NCI-H1092 (cell line): ENCODE measurements around the gene TGM2.
"Not testable (repeated sequence)": the region's sequence is repeated elsewhere in the genome, so short reads cannot be mapped to it uniquely, and the experiment has no call there.

ENCODE experiments used
- DNase-seq: peaks from one replicate; lab custom pipeline; 2025; lab: John Stamatoyannopoulos, UW

Gene TGM2

GRCh38 chr20:38113401-38114325, 51.4 kb downstream of the TGM2 start:
- peak; percentile 21 for DNase-seq

DNA sequence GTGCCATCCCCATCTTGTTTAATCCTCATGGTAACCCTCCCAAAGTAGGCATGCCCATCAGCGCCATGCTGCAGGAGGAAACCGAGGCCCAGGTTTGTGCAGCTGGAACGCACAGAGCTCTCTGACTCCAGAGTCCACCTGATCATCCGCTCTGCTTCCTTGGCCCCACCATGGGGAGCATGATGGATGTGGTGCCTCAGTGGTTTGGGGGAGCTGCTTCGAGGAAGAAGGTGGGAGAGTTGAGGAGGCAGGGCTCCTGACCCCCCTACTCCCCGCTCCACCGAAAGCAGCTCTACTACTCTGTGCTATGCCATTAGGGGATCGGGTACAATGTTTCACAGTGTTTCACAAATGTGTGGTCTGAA, 52.2 kb downstream of the TGM2 start:
- no peak for DNase-seq

DNA sequence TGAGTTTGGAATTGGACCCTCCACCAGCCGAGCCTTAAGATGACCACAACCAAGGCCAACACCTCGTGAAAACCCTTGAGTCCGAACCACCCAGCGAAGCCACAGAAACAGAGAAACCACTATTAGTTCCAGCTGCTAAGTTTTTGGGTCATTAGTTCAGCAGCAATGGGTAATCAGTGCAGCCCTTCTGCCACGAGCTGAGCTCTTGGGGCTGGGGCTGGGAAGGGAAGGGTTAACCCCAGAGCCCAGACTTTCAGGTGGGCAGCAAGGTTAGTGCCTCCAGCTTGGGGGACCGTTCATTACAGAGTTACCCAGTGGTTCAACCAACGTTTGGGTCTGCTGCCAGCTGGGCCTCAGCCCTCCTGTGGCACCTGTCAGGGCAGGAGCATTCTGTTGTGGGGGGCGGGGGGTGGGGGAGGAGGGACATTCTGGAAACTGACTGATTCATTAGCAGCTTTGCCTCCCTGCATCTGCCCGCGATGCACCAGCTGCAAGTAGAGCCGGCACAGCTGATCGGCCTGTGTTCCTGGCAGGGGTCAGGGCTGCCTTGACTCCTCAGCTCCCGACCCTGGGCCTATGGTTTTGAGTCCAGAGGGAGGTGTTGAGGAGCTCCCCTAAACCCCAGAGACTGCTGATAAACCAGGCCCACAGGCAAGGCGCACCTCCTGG, 52.7 kb downstream of the TGM2 start:
- no peak for DNase-seq

GRCh38 chr20:38111366-38112232, 53.5 kb downstream of the TGM2 start:
- DNase-seq: no peak

DNA sequence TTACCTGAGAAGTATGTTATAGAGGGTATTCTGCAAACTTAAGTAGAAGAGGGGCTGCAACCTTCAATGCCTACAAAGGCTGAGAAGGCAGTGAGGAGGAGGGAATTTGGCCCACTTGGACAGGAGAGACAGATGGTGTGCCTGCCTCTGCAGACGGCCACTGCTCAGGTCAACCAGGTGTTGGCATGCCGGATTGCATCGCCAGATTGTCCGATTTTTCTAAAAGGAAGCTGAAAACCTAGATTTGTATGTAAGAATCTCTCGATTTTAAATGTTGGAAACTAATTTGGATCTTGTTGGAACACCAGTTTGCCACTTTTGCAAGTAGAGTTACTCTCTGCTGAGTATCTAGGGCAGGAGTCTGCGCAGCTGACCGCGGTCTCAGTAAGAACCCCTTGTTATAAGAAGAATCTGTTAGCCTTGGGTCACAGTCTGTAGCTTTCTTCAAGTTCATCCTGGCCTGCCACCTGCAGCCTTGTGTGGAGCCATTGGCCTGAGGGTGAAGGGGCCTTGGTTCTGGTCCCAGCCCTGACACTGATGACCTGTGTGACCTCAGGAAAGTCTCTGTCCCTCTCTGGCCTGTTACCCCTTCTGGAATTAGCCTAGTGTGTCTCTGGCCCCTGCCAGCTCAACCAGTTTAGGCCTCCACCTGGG, 54.4 kb downstream of the TGM2 start:
- DNase-seq: no peak

DNA sequence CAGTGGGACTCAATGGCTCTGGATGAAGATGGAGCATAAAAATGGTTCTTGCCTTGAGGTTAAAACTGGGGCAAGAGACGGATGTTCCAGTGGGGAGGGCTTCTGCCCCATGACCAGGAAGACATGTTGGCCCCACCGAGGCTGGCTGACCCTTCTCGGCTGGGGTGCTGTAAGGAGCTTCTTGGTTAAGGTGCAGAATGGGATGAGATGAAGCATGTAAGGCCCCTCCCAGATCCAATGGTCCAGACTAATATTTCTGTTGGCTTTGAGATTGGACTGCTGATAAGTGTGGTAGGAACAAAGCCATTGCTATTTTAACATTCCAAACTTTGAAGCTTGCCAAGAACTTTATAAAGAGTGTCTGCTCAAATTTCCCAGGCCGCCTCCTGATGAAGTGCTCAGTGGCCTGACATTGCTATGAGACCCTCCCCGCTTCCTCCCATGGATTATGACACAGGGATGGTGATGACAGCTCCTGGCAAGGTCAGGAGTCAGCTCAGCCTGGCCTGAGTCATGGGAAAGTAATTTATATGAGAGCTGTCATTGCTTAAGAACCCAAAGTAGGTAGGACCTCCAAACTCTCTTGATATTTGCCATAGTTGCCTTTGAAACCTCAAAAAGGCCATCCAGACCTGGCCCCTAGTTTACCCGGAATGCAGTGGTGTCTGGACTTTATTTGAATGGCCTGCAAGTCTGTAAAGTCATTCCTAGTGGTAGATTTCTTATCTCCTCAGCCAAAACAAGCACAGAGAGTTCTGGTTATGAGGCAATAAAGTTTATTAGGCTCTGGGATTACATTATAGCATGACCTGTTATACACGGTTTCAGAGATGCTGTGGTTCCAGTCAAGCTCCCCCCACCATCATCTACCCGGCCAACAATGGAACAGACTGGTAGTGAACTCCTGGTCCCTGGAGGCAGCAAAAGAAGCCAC, 55.2 kb downstream of the TGM2 start:
- DNase-seq: no peak

- DNase-seq: no peak
Observed at GRCh38 chr20:38108986-38109541, 56.0 kb downstream of the TGM2 start.

DNA sequence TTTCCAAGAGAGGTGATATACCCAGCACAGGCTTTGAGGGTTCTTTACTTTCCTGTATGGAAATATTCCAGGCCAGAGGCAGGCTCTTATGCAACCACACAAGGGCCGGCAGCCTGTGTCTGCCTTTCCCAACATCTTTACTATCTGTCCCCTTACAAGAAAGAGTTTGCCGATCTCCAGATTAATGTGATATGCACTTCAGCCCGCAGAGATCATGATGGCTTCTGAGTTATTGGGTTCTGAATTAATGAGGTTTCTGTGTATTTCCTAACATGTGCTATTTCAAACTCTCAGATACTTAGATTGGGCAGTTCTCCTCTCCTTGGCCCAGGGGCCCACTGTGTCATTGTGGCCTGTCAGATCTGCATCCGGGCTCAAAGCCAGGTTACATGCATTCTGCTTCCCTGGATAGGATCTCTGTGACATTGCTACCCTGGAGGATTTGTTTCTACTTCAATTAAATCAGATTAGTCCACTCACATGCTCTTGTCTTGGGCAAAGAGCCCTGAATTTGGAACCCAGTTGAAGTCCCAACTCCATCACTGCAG, 56.6 kb downstream of the TGM2 start:
- no peak for DNase-seq

DNA sequence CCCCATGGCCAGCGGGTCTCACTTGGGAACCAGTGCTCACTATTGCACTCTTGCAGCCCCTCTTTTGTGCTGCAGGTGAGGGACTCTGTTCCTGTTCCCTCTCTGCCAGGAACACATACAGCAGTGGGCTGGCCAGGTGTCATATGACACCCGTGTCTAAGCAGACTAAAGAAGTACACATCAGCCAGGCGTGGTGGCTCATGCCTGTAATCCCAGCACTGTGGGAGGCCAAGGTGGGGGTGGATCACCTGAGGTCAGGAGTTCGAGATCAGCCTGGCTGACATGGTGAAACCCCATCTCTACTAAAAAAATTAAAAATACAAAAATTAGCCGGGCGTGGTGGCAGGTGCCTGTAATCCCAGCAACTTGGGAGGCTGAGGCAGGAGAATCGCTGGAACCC, 57.2 kb downstream of the TGM2 start:
- DNase-seq: not testable (repeated sequence)

DNA sequence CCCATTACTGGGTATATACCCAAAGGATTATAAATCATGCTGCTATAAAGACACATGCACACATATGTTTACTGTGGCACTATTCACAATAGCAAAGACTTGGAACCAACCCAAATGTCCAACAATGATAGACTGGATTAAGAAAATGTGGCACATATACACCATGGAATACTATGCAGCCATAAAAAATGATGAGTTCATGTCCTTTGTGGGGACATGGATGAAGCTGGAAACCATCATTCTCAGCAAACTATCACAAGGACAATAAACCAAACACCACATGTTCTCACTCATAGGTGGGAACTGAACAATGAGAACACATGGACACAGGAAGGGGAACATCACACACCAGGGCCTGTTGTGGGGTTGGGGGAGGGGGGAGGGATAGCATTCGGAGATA, 57.7 kb downstream of the TGM2 start:
- not testable (repeated sequence) for DNase-seq

DNA sequence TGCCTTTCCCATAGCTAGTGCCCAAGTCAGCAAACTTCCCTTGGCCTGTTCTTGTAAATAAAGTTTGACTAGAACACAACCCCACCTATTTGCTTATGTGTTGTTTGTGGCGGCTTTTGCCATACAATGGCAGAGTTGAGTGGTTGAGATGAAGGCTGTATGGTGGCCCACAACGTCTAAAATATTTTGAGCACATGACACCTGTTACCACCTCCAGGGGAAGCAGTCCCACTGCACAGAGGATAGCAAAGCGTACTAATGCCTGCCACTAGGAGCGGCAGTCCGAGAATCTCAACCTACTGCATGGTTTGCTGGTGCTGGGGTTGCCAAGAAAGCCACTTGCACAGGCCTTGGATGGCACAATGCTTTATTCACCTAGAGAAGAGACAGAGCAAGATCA, 58.6 kb downstream of the TGM2 start:
- no peak for DNase-seq

GRCh38 chr20:38104285-38104684, 60.8 kb downstream of the TGM2 start:
- no peak for DNase-seq

GRCh38 chr20:38102206-38102605, 62.9 kb downstream of the TGM2 start:
- DNase-seq: not testable (repeated sequence)

DNA sequence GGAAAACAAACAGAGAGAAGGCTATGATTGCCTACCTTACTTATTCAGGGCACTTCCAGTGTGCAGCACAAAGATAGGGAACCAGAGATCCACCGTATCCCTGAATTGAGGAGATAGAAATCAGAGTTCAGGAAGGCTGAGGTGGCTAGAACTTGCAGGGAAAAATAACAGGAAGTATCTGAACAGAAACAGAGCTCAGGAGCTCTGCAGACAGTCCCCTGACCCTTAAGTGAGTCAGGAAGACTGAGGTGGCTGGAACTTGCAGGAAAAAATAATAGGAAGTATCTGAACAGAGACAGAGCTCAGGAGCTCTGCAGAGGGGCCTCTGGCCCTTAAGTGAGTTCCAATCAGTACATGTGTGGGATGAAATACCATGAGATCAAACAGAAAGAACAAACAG, 66.1 kb downstream of the TGM2 start:
- DNase-seq: no peak

DNA sequence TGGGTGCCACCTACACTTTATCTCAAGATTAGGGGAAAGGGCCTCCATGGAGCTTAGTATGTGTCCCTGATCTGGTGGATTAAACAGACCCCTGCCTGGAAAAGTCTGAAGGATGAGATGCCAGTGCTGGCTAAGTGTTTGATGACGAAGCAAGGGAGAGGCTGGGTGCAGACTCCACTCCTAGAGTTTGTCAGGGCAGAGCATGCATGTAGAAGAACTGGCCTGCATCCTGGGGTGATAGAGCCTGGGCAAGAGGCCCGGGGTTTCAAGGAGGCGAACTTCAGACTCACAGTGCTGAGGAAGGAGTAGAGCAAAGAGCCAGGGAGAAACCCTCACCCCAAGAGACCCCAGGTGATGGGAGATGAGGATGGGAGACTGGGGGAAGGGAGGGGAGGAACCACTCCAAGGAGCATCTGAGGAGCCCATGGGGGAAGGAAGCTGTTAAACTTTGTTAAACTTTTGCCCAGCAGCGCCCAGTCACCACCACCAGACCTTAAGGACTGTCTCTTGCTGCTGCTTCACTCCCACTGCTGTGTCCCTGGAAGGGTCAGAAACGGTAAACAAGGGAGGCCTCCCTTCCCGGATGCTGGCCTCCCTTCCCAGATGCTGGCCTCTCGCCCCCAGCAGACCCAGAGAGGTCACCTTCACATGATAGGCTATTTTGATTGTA, 69.9 kb downstream of the TGM2 start:
- no peak for DNase-seq

GRCh38 chr20:38094373-38094891, 70.6 kb downstream of the TGM2 start:
- no peak for DNase-seq

DNA sequence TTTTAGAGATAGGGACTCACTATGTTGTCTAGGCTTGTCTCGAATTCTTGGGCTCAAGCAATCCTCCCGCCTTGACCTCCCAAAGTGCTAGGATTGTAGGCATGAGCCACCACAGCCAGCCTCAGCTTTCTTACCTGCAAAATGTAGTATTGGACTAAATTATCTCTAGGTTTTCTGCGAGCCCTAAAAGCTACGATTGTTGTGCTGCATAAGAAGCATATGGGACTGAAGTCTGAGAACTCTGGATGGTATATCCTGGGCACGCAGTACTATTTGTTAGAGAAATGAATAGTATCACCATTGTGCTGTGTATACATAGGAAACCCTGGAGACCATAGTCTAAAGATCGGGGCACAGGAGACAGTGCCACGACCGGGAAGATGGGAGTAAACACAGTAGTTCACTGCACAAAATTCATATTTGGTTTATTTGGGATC, 71.4 kb downstream of the TGM2 start:
- no peak for DNase-seq

DNA sequence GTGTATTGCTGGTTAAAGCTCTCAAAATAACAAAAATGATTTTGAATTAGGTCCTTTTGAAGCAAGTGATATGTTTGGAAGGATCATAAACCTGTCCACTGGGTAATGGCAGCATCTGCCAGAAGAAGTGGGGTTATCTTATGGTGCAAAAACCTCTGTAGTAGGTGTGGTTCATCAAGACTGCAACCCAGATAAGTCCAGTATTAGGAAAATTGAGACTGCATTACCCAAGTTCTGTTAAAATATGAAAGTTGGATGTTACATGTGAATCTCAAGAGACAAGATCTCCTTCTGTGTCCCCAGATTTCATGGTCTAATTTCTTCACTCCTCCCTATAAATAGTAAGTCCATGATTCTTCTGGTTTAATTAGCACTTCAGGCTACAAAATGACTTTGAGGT, 72.2 kb downstream of the TGM2 start:
- no peak for DNase-seq

GRCh38 chr20:38092260-38092857, 72.7 kb downstream of the TGM2 start:
- no peak for DNase-seq
